ENCODE measurements around the gene P4HA1. TPM values are rescaled to one million over a fixed set of nuclear protein-coding genes. Genes with fewer than 3 reads are reported as not detected.
"Not testable (repeated sequence)": the region's sequence is repeated elsewhere in the genome, so short reads cannot be mapped to it uniquely, and the experiment has no call there.

P4HA1 gene
- polyA plus RNA-seq, 1 donor from 2014 or later = 24.2 TPM

- H3K36me3 ChIP-seq (ENCODE audit: insufficient read depth, low read length) = no peaks in the 10 kb centered on the region
- H3K4me3 ChIP-seq (ENCODE audit: low read length) = no peak overlapping the region
- no peaks in the 10 kb centered on the region for H3K27me3 ChIP-seq (ENCODE audit: insufficient read depth, low read depth, low read length)
- H3K4me2 ChIP-seq (ENCODE audit: low read length) = no peak overlapping the region
- H3F3A ChIP-seq (ENCODE audit: insufficient read depth, low read length, poor library complexity, severe bottlenecking) = no peaks in the 10 kb centered on the region
- H4K20me1 ChIP-seq (ENCODE audit: insufficient read depth) = no peaks in the 10 kb centered on the region
- H2AFZ ChIP-seq (ENCODE audit: low read depth, low read length) = no peak overlapping the region
- H3K79me2 ChIP-seq (replicated peaks; ENCODE audit: insufficient read depth, low read length) = no peaks in the 10 kb centered on the region
- no peak overlapping the region for H3K27ac ChIP-seq (ENCODE audit: low read length)
- no peaks in the 10 kb centered on the region for H3K9me3 ChIP-seq (ENCODE audit: low read length)
- TF ChIP-seq TAF1 (IDR thresholded peaks at IDR 0.05; ENCODE audit: low read depth) (no peak), EP300 (conservative IDR thresholded peaks at IDR 0.05; ENCODE audit: poor library complexity, severe bottlenecking) (no peak), EZH2 (IDR thresholded peaks at IDR 0.05; ENCODE audit: borderline replicate concordance, insufficient read depth, low read length, poor library complexity, severe bottlenecking) (no peak), MXI1 (conservative IDR thresholded peaks at IDR 0.05; ENCODE audit: poor library complexity, severe bottlenecking) (no peak), POLR2AphosphoS5 (IDR thresholded peaks at IDR 0.05) (no peak), SMC3 (conservative IDR thresholded peaks at IDR 0.05; ENCODE audit: poor library complexity) (no peak), CTCF (IDR thresholded peaks at IDR 0.05; ENCODE audit: poor library complexity, severe bottlenecking) (no peak)
- H3K9me2 ChIP-seq (ENCODE audit: insufficient read depth, low read length) = no peaks in the 10 kb centered on the region
- H3K9ac ChIP-seq (ENCODE audit: low read length) = no peak overlapping the region
Observed at GRCh38 chr10:73032536-73032935, 64.1 kb downstream of the P4HA1 start.

- not testable (repeated sequence) for H3K79me2 ChIP-seq (replicated peaks; ENCODE audit: insufficient read depth, low read length); H3K9me3 ChIP-seq (ENCODE audit: low read length)
Observed at GRCh38 chr10:73026623-73027022, 70.0 kb downstream of the P4HA1 start.

GRCh38 chr10:73023455-73024070 lies 73.1 kb downstream of the P4HA1 start:
- not testable (repeated sequence) for H3F3A ChIP-seq (ENCODE audit: insufficient read depth, low read length, poor library complexity, severe bottlenecking); H4K20me1 ChIP-seq (ENCODE audit: insufficient read depth); H3K36me3 ChIP-seq (ENCODE audit: insufficient read depth, low read length); H3K27me3 ChIP-seq (ENCODE audit: insufficient read depth, low read depth, low read length); H3K79me2 ChIP-seq (replicated peaks; ENCODE audit: insufficient read depth, low read length); H3K9ac ChIP-seq (ENCODE audit: low read length); H2AFZ ChIP-seq (ENCODE audit: low read depth, low read length); H3K4me2 ChIP-seq (ENCODE audit: low read length); H3K9me3 ChIP-seq (ENCODE audit: low read length); H3K4me3 ChIP-seq (ENCODE audit: low read length); H3K27ac ChIP-seq (ENCODE audit: low read length); H3K9me2 ChIP-seq (ENCODE audit: insufficient read depth, low read length)

More at GRCh38 chr10:73026623-73027022, 70.0 kb downstream of the P4HA1 start:
- H3K4me2 ChIP-seq (ENCODE audit: low read length); H3K9me2 ChIP-seq (ENCODE audit: insufficient read depth, low read length); H3K9ac ChIP-seq (ENCODE audit: low read length); H3F3A ChIP-seq (ENCODE audit: insufficient read depth, low read length, poor library complexity, severe bottlenecking); H2AFZ ChIP-seq (ENCODE audit: low read depth, low read length); H3K36me3 ChIP-seq (ENCODE audit: insufficient read depth, low read length); H3K4me3 ChIP-seq (ENCODE audit: low read length); H4K20me1 ChIP-seq (ENCODE audit: insufficient read depth); H3K27ac ChIP-seq (ENCODE audit: low read length); H3K27me3 ChIP-seq (ENCODE audit: insufficient read depth, low read depth, low read length): not testable (repeated sequence)

GRCh38 chr10:73022961-73023360 lies 73.7 kb downstream of the P4HA1 start:
- H3K36me3 ChIP-seq (ENCODE audit: insufficient read depth, low read length); H4K20me1 ChIP-seq (ENCODE audit: insufficient read depth); H3F3A ChIP-seq (ENCODE audit: insufficient read depth, low read length, poor library complexity, severe bottlenecking); H3K9me3 ChIP-seq (ENCODE audit: low read length); H3K4me2 ChIP-seq (ENCODE audit: low read length); H3K4me3 ChIP-seq (ENCODE audit: low read length); H3K27me3 ChIP-seq (ENCODE audit: insufficient read depth, low read depth, low read length); H2AFZ ChIP-seq (ENCODE audit: low read depth, low read length); H3K9ac ChIP-seq (ENCODE audit: low read length); H3K27ac ChIP-seq (ENCODE audit: low read length); H3K9me2 ChIP-seq (ENCODE audit: insufficient read depth, low read length); H3K79me2 ChIP-seq (replicated peaks; ENCODE audit: insufficient read depth, low read length): not testable (repeated sequence)

- not testable (repeated sequence) for H3K79me2 ChIP-seq (replicated peaks; ENCODE audit: insufficient read depth, low read length); H3K36me3 ChIP-seq (ENCODE audit: insufficient read depth, low read length); H3K9me2 ChIP-seq (ENCODE audit: insufficient read depth, low read length); H3K27ac ChIP-seq (ENCODE audit: low read length); H2AFZ ChIP-seq (ENCODE audit: low read depth, low read length); H3K4me3 ChIP-seq (ENCODE audit: low read length); H3F3A ChIP-seq (ENCODE audit: insufficient read depth, low read length, poor library complexity, severe bottlenecking); H3K9ac ChIP-seq (ENCODE audit: low read length); H4K20me1 ChIP-seq (ENCODE audit: insufficient read depth); H3K9me3 ChIP-seq (ENCODE audit: low read length); H3K27me3 ChIP-seq (ENCODE audit: insufficient read depth, low read depth, low read length); H3K4me2 ChIP-seq (ENCODE audit: low read length)
Observed at GRCh38 chr10:73021538-73022164, 75.0 kb downstream of the P4HA1 start.
